Thyroid gland (tissue), 4 donors: ENCODE data around the gene DAB2IP. TPM values are rescaled to one million over a fixed set of nuclear protein-coding genes. Genes with fewer than 3 reads are reported as not detected.

ENCODE experiments used
- DNase-seq, 2 donors: peaks; one replicate each; pipeline ENCODE4 v3.0.0-alpha.2; 2019
- H3K27ac ChIP-seq, 3 donors: fragments of 200-600 bp; sonication (generic); 1 replicate in 2 of 3; 2 replicates in 1 of 3; pipeline ENCODE4 v1.5.1; 2016 to 2019; ENCODE audit warnings: mild to moderate bottlenecking in 1 of 3, moderate library complexity in 1 of 3
- H3K27me3 ChIP-seq: fragments of 200-600 bp; sonication (generic); one replicate; pipeline ENCODE4 v1.5.1; 2019
- H3K36me3 ChIP-seq, 2 donors: fragments of 200-600 bp; sonication (generic); one replicate each; pipeline ENCODE4 v1.5.1; 2016 to 2019
- H3K4me1 ChIP-seq, 2 donors: fragments of 200-600 bp; sonication (generic); one replicate each; pipeline ENCODE4 v1.5.1; 2017 to 2019
- H3K4me3 ChIP-seq, 3 donors: fragments of 200-600 bp; sonication (generic); replicated peaks in 1 of 3; 1 replicate in 2 of 3; 2 replicates in 1 of 3; pipeline ENCODE4 v1.5.1; 2016; ENCODE audit warnings: mild to moderate bottlenecking in 1 of 3
- H3K9me3 ChIP-seq: fragments of 200-600 bp; sonication (generic); one replicate; pipeline ENCODE4 v1.5.1; 2017
- POLR2A ChIP-seq, 2 donors: fragments of 450-650 bp; IDR thresholded peaks; one replicate each; pipeline ENCODE4 v1.6.1; 2017; ENCODE audit warnings: antibody characterized with exemption in 2 of 2, mild to moderate bottlenecking in 2 of 2, moderate library complexity in 1 of 2
- WGBS, 2 donors: methylation state at CpG; one replicate each; pipeline ENCODE4 v1.1.5; 2017; 5-methylcytosine and 5-hydroxymethylcytosine counted together
- intact Hi-C: fragments of 100-400 bp; cut with DNase I; formaldehyde crosslinking; loops from one replicate; pipeline ENCODE4 v1.15.1; 2023
- total RNA-seq, 4 donors: library from RNA; depleted of rRNA; stranded (reverse); fragments of >200 nt; gene quantifications; one replicate each; pipeline ENCODE4 v1.2.3, GENCODE V29; 2016
- TF ChIP-seq, protein P1 (sequence below), 6 experiments: fragments of 200-600 bp in 3 of 6; fragments of 450-650 bp in 3 of 6; sonication (generic) in 3 of 6; IDR thresholded peaks; one replicate each; pipeline ENCODE4 v1.5.1; 2016 to 2019; ENCODE audit warnings: antibody characterized with exemption in 6 of 6, mild to moderate bottlenecking in 2 of 6, inconsistent platforms in 1 of 6, moderate library complexity in 1 of 6

DAB2IP gene
- total RNA-seq, 4 donors from 2014 or later, result 26.0 to 48.5 (median 38.2) TPM

DNA sequence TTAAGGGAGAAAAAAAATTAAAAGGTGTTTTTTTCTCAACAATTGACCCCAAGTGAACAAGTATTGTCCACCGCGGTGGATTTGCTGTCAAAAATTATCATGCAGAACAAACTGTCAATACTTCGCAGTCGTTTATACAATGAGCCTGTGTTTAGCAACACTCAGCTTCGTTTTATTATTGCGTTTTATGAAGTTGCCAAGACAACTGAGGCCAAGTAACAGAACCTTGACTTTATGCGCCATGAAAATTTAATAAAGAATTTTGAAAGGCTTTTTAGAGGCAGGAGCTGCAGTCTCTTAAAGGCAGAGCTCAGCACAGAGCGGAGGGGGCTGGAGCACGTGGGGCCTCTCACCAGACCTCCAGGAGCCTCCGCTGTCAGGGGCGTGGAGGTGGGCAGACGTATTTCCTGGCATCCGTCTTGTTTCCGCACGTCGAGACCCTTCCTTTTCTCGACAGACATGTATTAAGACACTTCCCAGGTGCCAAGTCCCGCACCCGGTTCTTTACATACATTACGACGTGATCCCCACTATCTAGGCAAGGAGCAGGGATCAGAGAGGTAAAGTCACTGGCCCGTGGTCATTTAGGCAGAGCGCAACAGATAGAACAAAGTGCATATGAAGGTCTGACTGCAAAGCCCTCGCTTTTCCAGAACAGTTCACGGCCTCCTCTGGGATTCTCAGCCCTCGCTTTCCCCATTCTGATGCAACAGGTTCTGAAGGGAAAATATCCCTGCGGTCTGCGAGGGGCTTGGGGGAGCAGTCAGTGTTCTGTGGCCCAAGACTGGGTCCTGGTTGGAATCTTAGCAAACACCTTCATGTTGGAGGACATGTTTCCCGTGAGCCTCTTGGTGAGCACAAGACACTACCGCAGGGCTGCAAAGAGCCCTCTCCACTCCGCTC is 164.4 kb downstream of the DAB2IP start:
- Histone ChIP-seq H3K4me1 (peaks cover 7 to 14% of the 10 kb centered on the region in 2 donors), H3K9me3 (no peaks in the 10 kb centered on the region), H3K27ac (no peak overlapping the region), H3K4me3 (no peak overlapping the region), H3K36me3 (no peaks in the 10 kb centered on the region), H3K27me3 (no peaks in the 10 kb centered on the region)
- DNase-seq, result no peak
- 89 to 92% methylated on average over 31 of the region's 31 CpGs for WGBS, 2 donors
- TF ChIP-seq, protein P1, sequence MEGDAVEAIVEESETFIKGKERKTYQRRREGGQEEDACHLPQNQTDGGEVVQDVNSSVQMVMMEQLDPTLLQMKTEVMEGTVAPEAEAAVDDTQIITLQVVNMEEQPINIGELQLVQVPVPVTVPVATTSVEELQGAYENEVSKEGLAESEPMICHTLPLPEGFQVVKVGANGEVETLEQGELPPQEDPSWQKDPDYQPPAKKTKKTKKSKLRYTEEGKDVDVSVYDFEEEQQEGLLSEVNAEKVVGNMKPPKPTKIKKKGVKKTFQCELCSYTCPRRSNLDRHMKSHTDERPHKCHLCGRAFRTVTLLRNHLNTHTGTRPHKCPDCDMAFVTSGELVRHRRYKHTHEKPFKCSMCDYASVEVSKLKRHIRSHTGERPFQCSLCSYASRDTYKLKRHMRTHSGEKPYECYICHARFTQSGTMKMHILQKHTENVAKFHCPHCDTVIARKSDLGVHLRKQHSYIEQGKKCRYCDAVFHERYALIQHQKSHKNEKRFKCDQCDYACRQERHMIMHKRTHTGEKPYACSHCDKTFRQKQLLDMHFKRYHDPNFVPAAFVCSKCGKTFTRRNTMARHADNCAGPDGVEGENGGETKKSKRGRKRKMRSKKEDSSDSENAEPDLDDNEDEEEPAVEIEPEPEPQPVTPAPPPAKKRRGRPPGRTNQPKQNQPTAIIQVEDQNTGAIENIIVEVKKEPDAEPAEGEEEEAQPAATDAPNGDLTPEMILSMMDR (IDR thresholded peaks at IDR 0.05), result no peak
- no peak for TF ChIP-seq POLR2A (IDR thresholded peaks at IDR 0.05)
- intact Hi-C loops, result no loop called here

DNA sequence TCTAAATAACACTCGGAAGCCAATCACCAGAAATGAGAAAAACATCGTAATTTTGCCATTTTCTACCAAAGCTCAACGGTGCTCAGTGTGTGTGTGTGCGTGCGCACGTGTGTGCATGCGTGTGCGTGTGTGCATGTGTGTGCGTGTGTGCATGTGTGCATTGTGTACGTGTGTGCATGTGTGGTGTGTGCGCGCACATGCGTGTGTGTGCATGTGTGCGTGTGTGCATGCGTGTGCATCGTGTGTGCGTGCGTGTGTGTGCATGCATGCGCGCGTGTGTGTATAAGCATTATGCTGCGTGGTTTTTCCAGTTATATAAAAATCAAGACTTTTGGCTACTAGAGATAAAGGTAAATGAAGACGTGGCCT is 165.0 kb downstream of the DAB2IP start:
- Histone ChIP-seq H3K27me3 (no peaks in the 10 kb centered on the region), H3K4me3 (no peak overlapping the region), H3K4me1 (peaks cover 7 to 14% of the 10 kb centered on the region in 2 donors), H3K9me3 (no peaks in the 10 kb centered on the region), H3K36me3 (no peaks in the 10 kb centered on the region), H3K27ac (no peak overlapping the region)
- no peak for DNase-seq
- WGBS, 2 donors, result 90 to 95% methylated on average over 23 of the region's 23 CpGs
- intact Hi-C loops, result no loop called here
- TF ChIP-seq, protein P1 (IDR thresholded peaks at IDR 0.05), result no peak
- no peak for TF ChIP-seq POLR2A (IDR thresholded peaks at IDR 0.05)

DNA sequence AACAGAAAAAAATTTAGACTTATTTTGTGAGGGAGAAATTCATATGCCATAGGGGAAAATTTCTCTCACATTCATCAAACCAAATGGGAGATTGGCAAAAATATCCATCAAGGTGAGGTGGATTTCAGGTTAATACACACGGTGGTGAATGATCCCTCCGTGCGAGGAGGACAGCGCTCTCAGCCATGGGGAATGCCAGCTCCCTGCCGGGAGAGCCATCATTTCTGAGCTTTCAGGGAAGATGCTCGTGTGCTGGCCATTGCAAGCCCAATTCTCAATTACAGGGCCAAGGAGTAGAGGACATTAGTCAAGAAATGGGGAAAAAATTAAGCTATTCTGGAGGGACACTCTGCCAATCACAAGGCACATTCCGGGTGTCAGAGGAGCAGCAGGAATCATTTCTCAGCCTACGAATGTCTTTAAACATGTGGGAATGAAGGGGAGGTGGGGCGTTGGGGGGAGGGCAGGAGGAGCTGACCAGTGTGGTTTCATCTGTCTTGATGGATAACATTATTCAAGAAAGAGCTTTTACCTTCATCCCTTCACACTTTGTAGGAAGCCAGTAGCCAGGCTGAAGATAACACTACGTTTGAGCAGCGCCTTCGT is 165.5 kb downstream of the DAB2IP start:
- no peak for DNase-seq
- H3K36me3 ChIP-seq, result no peaks in the 10 kb centered on the region
- H3K9me3 ChIP-seq, result no peaks in the 10 kb centered on the region
- WGBS, 2 donors, result 80 to 85% methylated on average over 12 of the region's 12 CpGs
- TF ChIP-seq, protein P1 (IDR thresholded peaks at IDR 0.05), result no peak
- no peak for TF ChIP-seq POLR2A (IDR thresholded peaks at IDR 0.05)
- no peak overlapping the region for H3K4me3 ChIP-seq
- intact Hi-C loops, result no loop called here
- H3K4me1 ChIP-seq, result peaks cover 7 to 14% of the 10 kb centered on the region in 2 donors
- H3K27me3 ChIP-seq, result no peaks in the 10 kb centered on the region
- no peak overlapping the region for H3K27ac ChIP-seq

DNA sequence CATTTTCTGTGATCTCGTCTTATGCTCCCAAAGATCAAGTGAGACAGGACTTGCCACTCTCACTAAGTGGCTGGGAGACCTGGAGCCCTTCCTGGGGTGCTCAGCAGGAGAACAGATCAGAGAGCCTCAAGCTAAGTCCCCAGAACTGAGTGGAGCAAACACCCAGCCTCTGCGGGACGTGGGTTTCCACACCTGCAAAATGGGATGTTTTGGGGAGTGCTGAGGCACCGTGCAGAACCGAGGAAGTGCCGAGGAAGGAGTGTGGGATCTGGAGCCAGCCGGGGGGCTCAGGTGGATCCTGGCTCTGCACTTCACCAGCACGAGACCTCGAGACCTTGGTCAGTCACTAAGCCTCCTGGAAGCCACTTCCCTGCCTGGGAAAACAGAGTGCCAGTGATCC is 166.0 kb downstream of the DAB2IP start:
- no peak for DNase-seq
- no peak for TF ChIP-seq POLR2A (IDR thresholded peaks at IDR 0.05)
- TF ChIP-seq, protein P1 (IDR thresholded peaks at IDR 0.05), result no peak
- peaks cover 7 to 14% of the 10 kb centered on the region in 2 donors for H3K4me1 ChIP-seq
- intact Hi-C loops, result no loop called here
- no peaks in the 10 kb centered on the region for H3K36me3 ChIP-seq
- H3K4me3 ChIP-seq, result no peak overlapping the region
- WGBS, 2 donors, result 91 to 96% methylated on average over 8 to 9 of the region's 9 CpGs
- H3K27ac ChIP-seq, result no peak overlapping the region
- H3K27me3 ChIP-seq, result no peaks in the 10 kb centered on the region
- H3K9me3 ChIP-seq, result no peaks in the 10 kb centered on the region
